Left ventricle myocardium inferior (tissue), 1 donor: Measurements from ENCODE around the gene SAMD14. TPM values are rescaled to one million over a fixed set of nuclear protein-coding genes. Genes with fewer than 3 reads are reported as not detected.
A peak's percentile ranks its signal among the peaks of the same experiment; 100 is the strongest.

ENCODE experiments used
- DNase-seq: peaks from one replicate; pipeline ENCODE4 v3.0.0-alpha.2; 2020
- H3K27ac ChIP-seq: fragments of 200-600 bp; replicated peaks from 2 replicates; pipeline ENCODE4 v1.8.0; 2021
- H3K27me3 ChIP-seq: fragments of 200-600 bp; 2 replicates; pipeline ENCODE4 v1.8.0; 2021; ENCODE audit warnings: low read depth
- H3K36me3 ChIP-seq: fragments of 200-600 bp; 2 replicates; pipeline ENCODE4 v1.8.0; 2021
- H3K4me1 ChIP-seq: fragments of 200-600 bp; 2 replicates; pipeline ENCODE4 v1.8.0; 2021
- H3K4me3 ChIP-seq: fragments of 200-600 bp; 2 replicates; pipeline ENCODE4 v1.8.0; 2021; ENCODE audit warnings: mild to moderate bottlenecking, moderate library complexity
- H3K9me3 ChIP-seq: fragments of 200-600 bp; replicated peaks from 2 replicates; pipeline ENCODE4 v1.8.0; 2021
- intact Hi-C: fragments of 100-400 bp; cut with micrococcal nuclease; formaldehyde crosslinking; loops from one replicate; pipeline ENCODE4 v1.11.0; 2022
- total RNA-seq: library from RNA; stranded (reverse); fragmentation: NEBNext Ultra II Directional; extraction: Animal tissue kit (Norgen Biotek cat#: 25700); gene quantifications from one replicate; pipeline ENCODE4 v1.2.1, GENCODE V29; 2021
- TF ChIP-seq, protein P1 (sequence below): fragments of 200-600 bp; IDR thresholded peaks from 2 replicates; pipeline ENCODE4 v1.8.0; 2021; ENCODE audit warnings: antibody characterized with exemption, mild to moderate bottlenecking, borderline replicate concordance
- donor health status: DM: no; HTN: yes; CAD: no; lungs with severe emphysema.

The SAMD14 gene
- total RNA-seq, 1 donor from 2014 or later = 1.6 TPM

DNA sequence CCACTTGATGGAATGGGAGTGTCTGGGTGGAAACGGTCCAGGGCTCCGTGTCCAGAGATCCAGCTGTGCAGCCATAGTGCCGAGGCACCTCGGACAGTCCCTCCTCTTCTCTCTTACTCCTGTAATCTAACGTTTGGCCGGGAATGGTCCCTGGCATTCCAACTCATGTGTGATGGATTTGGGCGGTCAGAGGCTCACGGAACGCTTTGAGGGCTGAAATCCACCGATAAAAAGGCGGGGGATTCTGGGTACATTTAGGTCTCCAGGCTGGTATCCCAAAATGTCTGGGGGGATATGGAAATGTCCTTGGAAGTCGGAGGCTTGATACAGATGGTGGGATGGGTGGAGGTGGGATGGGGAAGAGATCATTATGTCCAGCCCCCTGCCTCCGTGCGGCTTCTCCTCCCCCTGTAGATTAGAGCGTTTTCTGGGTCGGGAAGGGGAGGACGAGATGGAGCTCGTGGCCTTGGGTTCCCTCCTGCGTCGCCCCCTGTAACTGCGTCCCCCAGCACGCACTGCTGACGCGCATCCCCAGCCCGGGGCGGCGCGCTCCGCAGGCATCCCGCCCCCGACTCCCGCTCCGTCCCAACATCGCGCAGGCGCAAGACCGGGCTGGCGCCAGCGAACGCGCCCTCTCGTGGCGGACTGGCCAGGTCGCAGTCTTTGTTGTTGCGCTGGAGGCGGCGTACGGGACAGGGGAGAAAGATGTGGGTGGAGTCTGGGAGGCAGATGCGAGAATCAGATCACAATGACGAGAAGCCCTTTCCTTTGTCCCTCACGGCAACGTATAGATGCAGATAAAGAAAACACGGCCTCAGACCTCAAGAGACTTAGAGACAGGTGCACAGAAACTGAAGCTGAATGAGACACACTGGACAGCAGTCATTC lies 31.3 kb upstream of the SAMD14 start:
- Histone ChIP-seq H3K27ac (peak overlapping the region; percentile 76), H3K4me1 (peaks cover 39% of the 10 kb centered on the region), H3K9me3 (no peaks in the 10 kb centered on the region), H3K4me3 (peak overlapping the region; percentile 75), H3K36me3 (no peaks in the 10 kb centered on the region), H3K27me3 (no peaks in the 10 kb centered on the region)
- TF ChIP-seq, protein P1, sequence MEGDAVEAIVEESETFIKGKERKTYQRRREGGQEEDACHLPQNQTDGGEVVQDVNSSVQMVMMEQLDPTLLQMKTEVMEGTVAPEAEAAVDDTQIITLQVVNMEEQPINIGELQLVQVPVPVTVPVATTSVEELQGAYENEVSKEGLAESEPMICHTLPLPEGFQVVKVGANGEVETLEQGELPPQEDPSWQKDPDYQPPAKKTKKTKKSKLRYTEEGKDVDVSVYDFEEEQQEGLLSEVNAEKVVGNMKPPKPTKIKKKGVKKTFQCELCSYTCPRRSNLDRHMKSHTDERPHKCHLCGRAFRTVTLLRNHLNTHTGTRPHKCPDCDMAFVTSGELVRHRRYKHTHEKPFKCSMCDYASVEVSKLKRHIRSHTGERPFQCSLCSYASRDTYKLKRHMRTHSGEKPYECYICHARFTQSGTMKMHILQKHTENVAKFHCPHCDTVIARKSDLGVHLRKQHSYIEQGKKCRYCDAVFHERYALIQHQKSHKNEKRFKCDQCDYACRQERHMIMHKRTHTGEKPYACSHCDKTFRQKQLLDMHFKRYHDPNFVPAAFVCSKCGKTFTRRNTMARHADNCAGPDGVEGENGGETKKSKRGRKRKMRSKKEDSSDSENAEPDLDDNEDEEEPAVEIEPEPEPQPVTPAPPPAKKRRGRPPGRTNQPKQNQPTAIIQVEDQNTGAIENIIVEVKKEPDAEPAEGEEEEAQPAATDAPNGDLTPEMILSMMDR = peak; percentile 95
- DNase-seq = peak; percentile 92
- intact Hi-C loops = loop anchor here (10.0 kb wide), 1 partner anchor 66 kb away; the partner anchor contains the start of gene PDK2

DNA sequence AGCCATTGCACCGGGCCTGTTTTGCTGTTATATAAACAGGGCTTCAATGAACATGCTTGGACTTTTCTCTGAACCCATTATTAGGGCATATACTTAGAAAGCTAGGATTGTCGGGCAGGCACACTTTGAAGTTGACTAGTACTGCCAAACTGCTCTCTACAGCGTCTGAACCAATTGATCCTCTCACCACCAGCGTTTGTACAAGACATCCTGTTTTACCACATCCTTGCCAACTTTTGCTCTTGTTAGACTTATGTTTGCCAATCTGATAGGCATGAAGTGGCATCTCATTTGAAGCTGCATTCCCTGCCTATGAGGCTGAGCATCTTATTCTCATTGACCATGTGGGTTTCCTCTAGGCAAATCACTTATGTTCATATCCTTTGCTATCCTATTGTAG lies 27.9 kb upstream of the SAMD14 start:
- H3K27ac ChIP-seq = no peak overlapping the region
- peaks cover 47% of the 10 kb centered on the region for H3K4me1 ChIP-seq
- H3K27me3 ChIP-seq = no peaks in the 10 kb centered on the region
- TF ChIP-seq, protein P1 = no peak
- H3K9me3 ChIP-seq = no peaks in the 10 kb centered on the region
- H3K4me3 ChIP-seq = no peak overlapping the region
- no peaks in the 10 kb centered on the region for H3K36me3 ChIP-seq
- intact Hi-C loops = no loop called here
- DNase-seq = no peak

DNA sequence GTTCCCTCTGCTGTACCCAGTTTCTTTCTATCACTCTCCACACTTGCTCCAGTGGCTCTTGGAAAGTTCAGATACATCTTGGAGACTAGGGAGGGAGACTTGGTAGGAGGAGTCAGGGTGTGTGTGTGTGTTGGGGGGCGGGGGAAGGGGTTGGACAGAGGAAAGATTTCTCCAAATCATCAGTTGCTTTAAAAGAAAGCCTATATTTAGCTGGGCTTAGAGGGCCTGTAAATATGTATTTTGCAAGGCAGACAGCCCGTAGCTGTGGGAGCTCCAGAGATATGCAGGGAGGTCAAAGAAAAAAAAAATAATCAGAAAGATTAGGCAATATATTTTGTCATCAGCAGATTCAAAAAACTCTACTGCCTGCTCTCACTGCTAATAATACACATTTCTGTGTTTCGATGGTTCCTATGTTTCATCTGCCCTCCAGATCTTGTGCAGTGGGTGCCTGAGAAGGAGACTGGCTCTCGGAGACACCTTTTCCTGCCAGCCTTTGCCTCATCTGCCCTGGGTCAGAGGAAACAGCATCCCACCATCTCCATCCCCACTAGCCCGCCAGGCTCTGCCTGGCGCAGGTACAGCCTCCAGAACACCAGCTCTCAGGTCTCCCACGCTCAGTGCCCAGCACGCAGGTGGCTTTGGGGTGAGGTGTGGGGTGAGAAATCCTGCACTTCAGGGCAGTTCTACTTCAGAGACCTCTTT lies 25.3 kb upstream of the SAMD14 start:
- Histone ChIP-seq H3K4me3 (no peak overlapping the region), H3K9me3 (no peaks in the 10 kb centered on the region), H3K36me3 (no peaks in the 10 kb centered on the region), H3K4me1 (peaks cover 54% of the 10 kb centered on the region), H3K27me3 (no peaks in the 10 kb centered on the region), H3K27ac (peak overlapping the region; percentile 98)
- DNase-seq = no peak
- TF ChIP-seq, protein P1 = no peak
- intact Hi-C loops = no loop called here

DNA sequence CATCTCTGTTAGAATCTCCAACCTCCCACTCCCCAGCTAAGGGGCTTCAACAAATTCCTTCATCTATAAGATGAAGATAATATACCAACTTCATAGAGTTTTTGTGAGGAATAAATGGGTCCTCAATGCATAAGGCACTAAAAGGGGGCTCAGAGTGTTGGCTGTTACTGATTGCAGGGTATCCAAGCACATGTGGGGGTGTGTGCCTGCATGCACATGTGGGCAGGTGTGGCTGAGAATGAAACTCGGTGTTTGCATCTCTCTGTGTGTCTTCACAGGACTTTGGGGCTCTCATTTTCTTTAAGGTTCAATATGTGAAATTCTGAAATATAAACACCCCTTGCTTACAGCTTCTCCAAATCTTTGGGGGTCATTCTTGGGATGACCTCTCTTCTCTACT lies 24.6 kb upstream of the SAMD14 start:
- H3K9me3 ChIP-seq = no peaks in the 10 kb centered on the region
- H3K27me3 ChIP-seq = no peaks in the 10 kb centered on the region
- TF ChIP-seq, protein P1 = no peak
- no peak overlapping the region for H3K4me3 ChIP-seq
- no peaks in the 10 kb centered on the region for H3K36me3 ChIP-seq
- intact Hi-C loops = no loop called here
- peak overlapping the region; percentile 98 for H3K27ac ChIP-seq
- no peak for DNase-seq
- H3K4me1 ChIP-seq = peaks cover 61% of the 10 kb centered on the region

DNA sequence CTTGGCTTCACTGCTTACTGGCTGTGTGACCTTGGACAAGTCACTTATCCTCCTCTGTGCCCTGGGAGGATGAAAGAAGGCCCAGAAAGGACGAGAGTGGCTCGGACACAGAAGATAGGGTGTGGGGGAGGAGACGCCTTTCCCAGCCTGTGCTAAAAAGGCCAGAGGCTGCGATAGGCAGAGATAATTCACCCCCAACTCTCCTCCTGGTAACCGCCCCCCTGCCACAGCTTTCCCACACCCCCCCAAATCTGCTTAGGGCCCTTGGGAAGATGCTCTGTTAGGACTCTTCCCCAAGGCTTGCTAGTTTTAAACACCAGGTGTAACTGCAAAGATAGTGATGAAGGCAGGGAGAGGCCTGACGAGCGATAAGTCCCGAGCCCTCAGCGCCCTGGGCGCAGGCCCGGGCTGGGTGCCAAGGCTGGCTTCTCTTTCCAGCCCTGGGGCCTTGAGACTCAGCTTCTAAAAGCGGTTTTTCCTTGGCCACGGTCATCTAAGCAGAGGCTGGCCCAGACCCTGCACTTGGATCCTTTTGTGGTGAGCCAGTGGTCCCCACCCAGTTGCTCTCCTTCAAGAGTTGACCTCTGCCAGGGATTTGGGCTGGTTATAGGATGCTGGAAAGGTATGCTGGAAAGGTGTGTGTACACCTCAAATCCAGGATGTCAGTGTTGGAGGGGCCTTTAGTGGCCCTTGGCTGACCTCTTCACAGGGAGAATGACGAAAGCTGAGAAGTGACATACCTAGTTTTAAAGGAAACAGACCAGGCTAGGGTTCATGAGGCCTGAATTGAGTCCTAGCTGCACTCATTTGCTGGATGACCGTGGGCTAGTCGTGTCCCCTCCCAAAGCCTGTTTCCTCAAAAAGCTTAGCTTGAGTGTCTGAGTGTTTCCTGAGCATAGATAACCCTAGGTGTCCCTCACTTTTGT lies 24.0 kb upstream of the SAMD14 start:
- Histone ChIP-seq H3K4me3 (no peak overlapping the region), H3K9me3 (no peaks in the 10 kb centered on the region), H3K36me3 (no peaks in the 10 kb centered on the region), H3K27ac (peak overlapping the region; percentile 98), H3K4me1 (peaks cover 68% of the 10 kb centered on the region), H3K27me3 (no peaks in the 10 kb centered on the region)
- peak; percentile 79 for DNase-seq
- TF ChIP-seq, protein P1 = no peak
- intact Hi-C loops = no loop called here
